CD14-positive monocyte (primary cell): Measurements from ENCODE around the gene TXLNB. TPM values are rescaled to one million over a fixed set of nuclear protein-coding genes. Genes with fewer than 3 reads are reported as not detected.
A peak's percentile ranks its signal among the peaks of the same experiment; 100 is the strongest.

Experiments
- DNase-seq, 3 donors: peaks; one replicate each; pipeline ENCODE4 v3.0.0-alpha.2; 2011 to 2022
- H2AFZ ChIP-seq: 2 replicates; pipeline ENCODE4 v1.6.0; 2012; ENCODE audit warnings: mild to moderate bottlenecking, low read depth, low read length, inconsistent platforms; ENCODE audit not compliant: insufficient read depth, poor library complexity, severe bottlenecking
- H3K27ac ChIP-seq, 2 donors: 1 replicate in 1 of 2; 2 replicates in 1 of 2; pipeline ENCODE4 v1.5.1; 2012 to 2013; ENCODE audit warnings: low read length in 2 of 2, control low read depth in 1 of 2, inconsistent platforms in 1 of 2, low read depth in 1 of 2, mild to moderate bottlenecking in 1 of 2
- H3K27me3 ChIP-seq, 2 donors: one replicate each; pipeline versions ENCODE4 v1.6.0 to v1.6.1; 2011 to 2013; ENCODE audit warnings: low read length in 2 of 2; ENCODE audit not compliant: control insufficient read depth in 2 of 2, insufficient read depth in 2 of 2
- H3K36me3 ChIP-seq, 2 donors: replicated peaks in 1 of 2; 1 replicate in 1 of 2; 2 replicates in 1 of 2; pipeline versions ENCODE4 v1.5.1 to v1.6.1; 2012 to 2013; ENCODE audit warnings: low read length in 2 of 2, control low read depth in 1 of 2, inconsistent platforms in 1 of 2, mild to moderate bottlenecking in 1 of 2; ENCODE audit not compliant: insufficient read depth in 2 of 2, control insufficient read depth in 1 of 2
- H3K4me1 ChIP-seq, 2 donors: 1 replicate in 1 of 2; 2 replicates in 1 of 2; pipeline versions ENCODE4 v1.5.1 to v1.6.1; 2012 to 2013; ENCODE audit warnings: low read length in 2 of 2, control low read depth in 1 of 2, inconsistent platforms in 1 of 2, mild to moderate bottlenecking in 1 of 2, moderate library complexity in 1 of 2; ENCODE audit not compliant: insufficient read depth in 2 of 2, control insufficient read depth in 1 of 2
- H3K4me2 ChIP-seq: replicated peaks from 2 replicates; pipeline ENCODE3; 2012; ENCODE audit warnings: low read length, moderate library complexity, mild to moderate bottlenecking; ENCODE audit not compliant: poor library complexity, severe bottlenecking; ENCODE audit errors: extremely low read depth
- H3K4me3 ChIP-seq, 3 experiments: fragments of 200-600 bp in 1 of 3; sonication (generic) in 1 of 3; replicated peaks in 1 of 3; 1 replicate in 2 of 3; 2 replicates in 1 of 3; pipeline ENCODE4 v1.5.1; 2011 to 2013; ENCODE audit warnings: low read length in 3 of 3, mild to moderate bottlenecking in 3 of 3, control low read depth in 2 of 3, low read depth in 2 of 3, inconsistent platforms in 1 of 3, moderate library complexity in 1 of 3
- H3K79me2 ChIP-seq: 2 replicates; pipeline ENCODE4 v1.6.0; 2012; ENCODE audit warnings: mild to moderate bottlenecking, control low read depth, inconsistent platforms, low read length, moderate library complexity; ENCODE audit not compliant: insufficient read depth
- H3K9ac ChIP-seq: 2 replicates; pipeline ENCODE4 v1.6.0; 2017; ENCODE audit warnings: low read length, mild to moderate bottlenecking; ENCODE audit not compliant: insufficient read depth, poor library complexity, severe bottlenecking
- H3K9me3 ChIP-seq, 2 donors: replicated peaks in 1 of 2; 1 replicate in 1 of 2; 2 replicates in 1 of 2; pipeline versions ENCODE4 v1.5.1 to v1.6.1; 2012 to 2013; ENCODE audit warnings: low read length in 2 of 2, control low read depth in 1 of 2; ENCODE audit not compliant: control insufficient read depth in 1 of 2, insufficient read depth in 1 of 2
- H4K20me1 ChIP-seq: 2 replicates; pipeline ENCODE4 v1.6.0; 2012; ENCODE audit warnings: mild to moderate bottlenecking, low read length, control low read depth, moderate library complexity; ENCODE audit not compliant: insufficient read depth
- H3K27ac Mint-ChIP-seq, 7 donors: one replicate each; pipeline ENCODE4 v1.8.0; 2020; ENCODE audit warnings: mild to moderate bottlenecking in 7 of 7, mixed read lengths in 7 of 7, moderate library complexity in 6 of 7, inconsistent platforms in 2 of 7
- H3K27me3 Mint-ChIP-seq, 3 donors: one replicate each; pipeline ENCODE4 v1.8.0; 2021 to 2022; ENCODE audit warnings: low read depth in 3 of 3, mild to moderate bottlenecking in 3 of 3, mixed read lengths in 3 of 3, moderate library complexity in 3 of 3, inconsistent platforms in 1 of 3
- H3K36me3 Mint-ChIP-seq, 2 donors: one replicate each; pipeline ENCODE4 v1.8.0; 2020; ENCODE audit warnings: mixed read lengths in 2 of 2, inconsistent platforms in 1 of 2, mild to moderate bottlenecking in 1 of 2
- H3K4me1 Mint-ChIP-seq: one replicate; pipeline ENCODE4 v1.8.0; 2020; ENCODE audit warnings: mild to moderate bottlenecking, mixed read lengths
- H3K4me3 Mint-ChIP-seq, 2 donors: one replicate each; pipeline ENCODE4 v1.8.0; 2020; ENCODE audit warnings: mild to moderate bottlenecking in 2 of 2, mixed read lengths in 2 of 2, moderate library complexity in 1 of 2
- H3K9me3 Mint-ChIP-seq, 7 donors: one replicate each; pipeline ENCODE4 v1.8.0; 2020 to 2022; ENCODE audit warnings: mixed read lengths in 7 of 7, mild to moderate bottlenecking in 6 of 7, moderate library complexity in 6 of 7, inconsistent platforms in 2 of 7
- CTCF ChIP-seq: fragments of 200-600 bp; IDR thresholded peaks from one replicate; pipeline ENCODE4 v1.8.0; 2022; ENCODE audit warnings: antibody characterized with exemption, mild to moderate bottlenecking
- WGBS: methylation state at CpG from one replicate; pipeline ENCODE4 v1.1.5; 2013; ENCODE audit warnings: missing lambda C conversion rate; ENCODE audit not compliant: insufficient coverage; 5-methylcytosine and 5-hydroxymethylcytosine counted together
- intact Hi-C, 2 donors: fragments of 100-400 bp; cut with micrococcal nuclease; formaldehyde crosslinking; loops; one replicate each; pipeline versions ENCODE4 v1.15.0 to v1.15.1; 2023
- polyA plus RNA-seq, 3 donors: library from polyadenylated mRNA; depleted of rRNA in 1 of 3; unstranded in 2 of 3; stranded (reverse) in 1 of 3; fragments of 300-500 nt in 2 of 3; fragments of >200 nt in 1 of 3; fragmentation: Illumina TruSeq in 2 of 3; gene quantifications; 1 replicate in 2 of 3; 2 replicates in 1 of 3; pipeline ENCODE4 v1.2.3, GENCODE V29; 2012 to 2021

TXLNB gene
- polyA plus RNA-seq, 3 donors = 0.04 to 0.25 (median 0.14) TPM

DNA sequence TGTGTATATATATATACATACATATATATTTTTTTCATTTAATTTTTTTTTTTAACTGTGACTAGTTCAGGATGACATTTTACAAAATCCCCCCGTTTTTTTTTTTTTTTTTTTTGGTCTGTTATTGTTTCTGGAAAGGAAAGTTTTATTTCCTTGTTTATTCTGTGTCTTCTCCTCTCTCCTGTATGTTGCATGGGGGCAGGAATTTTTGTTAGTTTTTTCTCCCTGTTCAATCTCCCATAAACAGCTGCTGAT, 32.4 kb upstream of the TXLNB start:
- Histone ChIP-seq H3K36me3 (no peaks in the 10 kb centered on the region), H3K79me2 (no peaks in the 10 kb centered on the region), H3K27me3 (no peaks in the 10 kb centered on the region), H3K4me1 (peaks cover 51 to 54% of the 10 kb centered on the region in 2 donors), H3K9ac (peak overlapping the region; percentile 73), H3K9me3 (no peaks in the 10 kb centered on the region), H3K4me2 (peak overlapping the region; percentile 66), H4K20me1 (no peaks in the 10 kb centered on the region), H3K27ac (peak overlapping the region; percentile 93 to 98), H3K4me3 (peak overlapping the region in 2 of 3 experiments; percentile 63 to 75), H2AFZ (no peak overlapping the region)
- H3K27ac Mint-ChIP-seq = peak overlapping the region; percentile 94 to 99 (median 99)
- H3K9me3 Mint-ChIP-seq = peaks cover 0 to 6% (median 2%) of the 10 kb centered on the region in 7 donors
- no peak for DNase-seq
- intact Hi-C loops = loop anchor here in 1 of 2 donors (5.0 kb wide), 1 partner anchor 38 kb away; no protein-coding TSS in a partner anchor
- H3K4me1 Mint-ChIP-seq = peaks cover 48% of the 10 kb centered on the region
- TF ChIP-seq CTCF = no peak
- H3K27me3 Mint-ChIP-seq = peaks cover 0 to 1% (median 0%) of the 10 kb centered on the region in 3 donors
- peak overlapping the region in 1 of 2 donors; percentile 84 for H3K4me3 Mint-ChIP-seq
- peaks cover 0 to 11% of the 10 kb centered on the region in 2 donors for H3K36me3 Mint-ChIP-seq
- no CpG with 5 or more reads among the region's 1 CpG for WGBS

DNA sequence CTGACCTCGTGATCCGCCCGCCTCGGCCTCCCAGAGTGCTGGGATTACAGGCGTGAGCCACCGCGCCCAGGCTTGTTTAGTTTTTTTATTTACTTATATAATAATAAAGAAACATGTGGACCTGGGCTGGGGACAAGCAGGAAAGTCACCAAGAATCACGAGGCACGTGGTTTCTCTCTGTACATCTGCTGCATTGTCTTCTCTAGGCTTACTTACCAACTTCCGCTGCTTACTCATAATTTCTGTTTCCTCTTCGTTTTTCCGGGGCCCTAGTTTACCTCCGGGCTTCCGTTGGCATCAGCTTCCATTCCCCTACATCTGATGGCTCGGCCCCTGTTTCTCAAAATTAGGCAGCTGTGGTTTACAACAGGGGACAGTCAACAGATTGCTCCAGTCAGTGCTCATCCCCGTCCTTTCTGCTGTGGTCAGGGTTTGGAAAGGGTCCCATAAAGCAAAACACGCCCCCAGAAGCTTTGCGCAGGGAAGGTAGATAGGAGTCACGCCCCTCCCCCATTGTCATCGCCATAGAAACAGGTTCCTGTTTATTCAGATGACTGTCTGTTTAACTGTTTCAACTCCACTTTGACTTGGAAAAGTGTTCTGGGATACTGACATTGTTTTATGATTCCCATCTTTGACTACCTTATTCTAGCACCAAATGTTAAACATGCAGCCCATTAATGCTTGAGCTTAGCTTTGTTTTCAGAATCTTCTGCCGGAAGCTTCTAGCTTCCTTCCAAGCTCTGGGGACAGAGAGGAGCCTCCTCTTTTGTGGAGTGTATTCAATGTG, 31.9 kb upstream of the TXLNB start:
- H3K9me3 ChIP-seq = no peaks in the 10 kb centered on the region
- 14% methylated on average over 7 of the region's 21 CpGs for WGBS
- H3K27ac ChIP-seq = peak overlapping the region; percentile 93 to 98
- H2AFZ ChIP-seq = peak overlapping the region; percentile 66
- no peak for TF ChIP-seq CTCF
- Mint-ChIP-seq H3K36me3 (peaks cover 0 to 11% of the 10 kb centered on the region in 2 donors), H3K27me3 (peaks cover 0 to 1% (median 0%) of the 10 kb centered on the region in 3 donors), H3K4me3 (peak overlapping the region; percentile 77 to 84), H3K4me1 (peaks cover 51% of the 10 kb centered on the region), H3K27ac (peak overlapping the region; percentile 94 to 99 (median 99)), H3K9me3 (peaks cover 0 to 6% (median 2%) of the 10 kb centered on the region in 7 donors)
- H3K36me3 ChIP-seq = no peaks in the 10 kb centered on the region
- peak overlapping the region; percentile 66 for H3K4me2 ChIP-seq
- peak overlapping the region; percentile 37 to 75 (median 63) for H3K4me3 ChIP-seq
- DNase-seq = peak; percentile 88 to 94 (median 94)
- no peaks in the 10 kb centered on the region for H3K27me3 ChIP-seq
- H3K9ac ChIP-seq = peak overlapping the region; percentile 73
- intact Hi-C loops = loop anchor here in 1 of 2 donors (5.0 kb wide), 1 partner anchor 39 kb away; no protein-coding TSS in a partner anchor
- H3K4me1 ChIP-seq = peaks cover 51 to 54% of the 10 kb centered on the region in 2 donors
- no peaks in the 10 kb centered on the region for H3K79me2 ChIP-seq
- no peaks in the 10 kb centered on the region for H4K20me1 ChIP-seq
